Measurements from ENCODE around the gene NRG3. TPM values are rescaled to one million over a fixed set of nuclear protein-coding genes. Genes with fewer than 3 reads are reported as not detected.

Gene NRG3
- total RNA-seq, 1 experiment from 2014 or later = 0.66 TPM

- intact Hi-C loops (cut with micrococcal nuclease; ENCODE audit: unreplicated experiment) = no loop called here
- Mint-ChIP-seq H3K4me1 (ENCODE audit: low read depth, unreplicated experiment) (peaks cover 7% of the 10 kb centered on the region), H3K27ac (ENCODE audit: unreplicated experiment) (no peak overlapping the region), H3K9me3 (ENCODE audit: unreplicated experiment) (no peaks in the 10 kb centered on the region), H3K27me3 (ENCODE audit: insufficient read depth, unreplicated experiment) (no peaks in the 10 kb centered on the region), H3K36me3 (ENCODE audit: insufficient read depth, unreplicated experiment) (no peaks in the 10 kb centered on the region), H3K4me3 (ENCODE audit: unreplicated experiment) (no peak overlapping the region)
- Histone ChIP-seq H3K27me3 (replicated peaks; ENCODE audit: control insufficient read depth, insufficient read depth, low read length) (no peaks in the 10 kb centered on the region), H3K36me3 (ENCODE audit: control insufficient read depth, insufficient read depth, low read length) (no peaks in the 10 kb centered on the region), H3K9me3 (no peaks in the 10 kb centered on the region), H3K4me3 (ENCODE audit: low read depth, low read length) (no peak overlapping the region), H3K4me1 (peaks cover 8% of the 10 kb centered on the region; the same call in 1 of the 2 replicates)
- ChIA-PET POLR2A (no interaction called here), CTCF (no interaction called here)
- no peak for DNase-seq
- TF ChIP-seq, protein P1, sequence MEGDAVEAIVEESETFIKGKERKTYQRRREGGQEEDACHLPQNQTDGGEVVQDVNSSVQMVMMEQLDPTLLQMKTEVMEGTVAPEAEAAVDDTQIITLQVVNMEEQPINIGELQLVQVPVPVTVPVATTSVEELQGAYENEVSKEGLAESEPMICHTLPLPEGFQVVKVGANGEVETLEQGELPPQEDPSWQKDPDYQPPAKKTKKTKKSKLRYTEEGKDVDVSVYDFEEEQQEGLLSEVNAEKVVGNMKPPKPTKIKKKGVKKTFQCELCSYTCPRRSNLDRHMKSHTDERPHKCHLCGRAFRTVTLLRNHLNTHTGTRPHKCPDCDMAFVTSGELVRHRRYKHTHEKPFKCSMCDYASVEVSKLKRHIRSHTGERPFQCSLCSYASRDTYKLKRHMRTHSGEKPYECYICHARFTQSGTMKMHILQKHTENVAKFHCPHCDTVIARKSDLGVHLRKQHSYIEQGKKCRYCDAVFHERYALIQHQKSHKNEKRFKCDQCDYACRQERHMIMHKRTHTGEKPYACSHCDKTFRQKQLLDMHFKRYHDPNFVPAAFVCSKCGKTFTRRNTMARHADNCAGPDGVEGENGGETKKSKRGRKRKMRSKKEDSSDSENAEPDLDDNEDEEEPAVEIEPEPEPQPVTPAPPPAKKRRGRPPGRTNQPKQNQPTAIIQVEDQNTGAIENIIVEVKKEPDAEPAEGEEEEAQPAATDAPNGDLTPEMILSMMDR (IDR thresholded peaks at IDR 0.05; ENCODE audit: insufficient read depth in 1 of 2, low read depth in 1 of 2, low read length in 1 of 2, severe bottlenecking in 1 of 2, unreplicated experiment in 1 of 2) = no peak
- no TSS peak for BruUV-seq (replicated peaks)
These were observed 863.6 kb downstream of the NRG3 start for GRCh38 chr10:82738592-82738991.

GRCh38 chr10:82742478-82742877, 867.5 kb downstream of the NRG3 start:
- Histone ChIP-seq H3K36me3 (ENCODE audit: control insufficient read depth, insufficient read depth, low read length) (no peaks in the 10 kb centered on the region), H3K9me3 (no peaks in the 10 kb centered on the region), H3K4me3 (ENCODE audit: low read depth, low read length) (no peak overlapping the region), H3K27me3 (replicated peaks; ENCODE audit: control insufficient read depth, insufficient read depth, low read length) (no peaks in the 10 kb centered on the region), H3K4me1 (peaks cover 8% of the 10 kb centered on the region; the same call in 1 of the 2 replicates)
- Mint-ChIP-seq H3K9me3 (ENCODE audit: unreplicated experiment) (no peaks in the 10 kb centered on the region), H3K27ac (ENCODE audit: unreplicated experiment) (no peak overlapping the region), H3K4me3 (ENCODE audit: unreplicated experiment) (no peak overlapping the region), H3K36me3 (ENCODE audit: insufficient read depth, unreplicated experiment) (no peaks in the 10 kb centered on the region), H3K4me1 (ENCODE audit: low read depth, unreplicated experiment) (peaks cover 7% of the 10 kb centered on the region), H3K27me3 (ENCODE audit: insufficient read depth, unreplicated experiment) (no peaks in the 10 kb centered on the region)
- DNase-seq = no peak
- no TSS peak for BruUV-seq (replicated peaks)
- ChIA-PET CTCF (no interaction called here), POLR2A (no interaction called here)
- intact Hi-C loops (cut with micrococcal nuclease; ENCODE audit: unreplicated experiment) = no loop called here
- TF ChIP-seq, protein P1 (IDR thresholded peaks at IDR 0.05; ENCODE audit: insufficient read depth in 1 of 2, low read depth in 1 of 2, low read length in 1 of 2, severe bottlenecking in 1 of 2, unreplicated experiment in 1 of 2) = no peak

GRCh38 chr10:82742898-82743297, 867.9 kb downstream of the NRG3 start:
- Histone ChIP-seq H3K4me3 (ENCODE audit: low read depth, low read length) (no peak overlapping the region), H3K36me3 (ENCODE audit: control insufficient read depth, insufficient read depth, low read length) (no peaks in the 10 kb centered on the region), H3K27me3 (replicated peaks; ENCODE audit: control insufficient read depth, insufficient read depth, low read length) (no peaks in the 10 kb centered on the region), H3K4me1 (peaks cover 8% of the 10 kb centered on the region; the same call in 1 of the 2 replicates), H3K9me3 (no peaks in the 10 kb centered on the region)
- intact Hi-C loops (cut with micrococcal nuclease; ENCODE audit: unreplicated experiment) = no loop called here
- CTCF ChIA-PET = interaction anchor here (0.6 kb wide), 1 partner anchor 532 kb away, joined by 9 read pairs; no protein-coding TSS in a partner anchor
- DNase-seq = no peak
- H3K27ac Mint-ChIP-seq (ENCODE audit: unreplicated experiment) = no peak overlapping the region
- TF ChIP-seq, protein P1 (IDR thresholded peaks at IDR 0.05; ENCODE audit: insufficient read depth in 1 of 2, low read depth in 1 of 2, low read length in 1 of 2, severe bottlenecking in 1 of 2, unreplicated experiment in 1 of 2) = no peak
- BruUV-seq (replicated peaks) = no TSS peak
- H3K36me3 Mint-ChIP-seq (ENCODE audit: insufficient read depth, unreplicated experiment) = no peaks in the 10 kb centered on the region
- peaks cover 7% of the 10 kb centered on the region for H3K4me1 Mint-ChIP-seq (ENCODE audit: low read depth, unreplicated experiment)
- H3K4me3 Mint-ChIP-seq (ENCODE audit: unreplicated experiment) = no peak overlapping the region
- no peaks in the 10 kb centered on the region for H3K27me3 Mint-ChIP-seq (ENCODE audit: insufficient read depth, unreplicated experiment)
- no peaks in the 10 kb centered on the region for H3K9me3 Mint-ChIP-seq (ENCODE audit: unreplicated experiment)
- POLR2A ChIA-PET = no interaction called here

All from Caco-2 (cell line).